Thymus (tissue), 11 donors: ENCODE data around the gene CDK2. TPM values are rescaled to one million over a fixed set of nuclear protein-coding genes. Genes with fewer than 3 reads are reported as not detected.
A peak's percentile ranks its signal among the peaks of the same experiment; 100 is the strongest.

Experiments used
- DNase-seq, 9 donors: peaks; one replicate each; pipeline ENCODE4 v3.0.0-alpha.2; 2013; ENCODE audit warnings: low spot score in 9 of 9, low read depth in 6 of 9, missing footprints in 1 of 9
- H3K27ac ChIP-seq, 2 donors: one replicate each; pipeline ENCODE4 v1.5.1; 2013; ENCODE audit warnings: control low read depth in 1 of 2, low read depth in 1 of 2, low read length in 1 of 2, mild to moderate bottlenecking in 1 of 2, moderate library complexity in 1 of 2
- H3K27me3 ChIP-seq, 2 donors: one replicate each; pipeline ENCODE4 v1.5.1; 2013; ENCODE audit warnings: low read length in 1 of 2; ENCODE audit not compliant: control insufficient read depth in 2 of 2, insufficient read depth in 1 of 2
- H3K36me3 ChIP-seq, 2 donors: one replicate each; pipeline ENCODE4 v1.5.1; 2013; ENCODE audit warnings: low read length in 1 of 2, mild to moderate bottlenecking in 1 of 2, moderate library complexity in 1 of 2; ENCODE audit not compliant: control insufficient read depth in 2 of 2, insufficient read depth in 2 of 2
- H3K4me1 ChIP-seq, 2 donors: one replicate each; pipeline ENCODE4 v1.5.1; 2013; ENCODE audit warnings: low read length in 2 of 2; ENCODE audit not compliant: control insufficient read depth in 2 of 2, insufficient read depth in 2 of 2
- H3K4me3 ChIP-seq, 2 donors: one replicate each; pipeline ENCODE4 v1.5.1; 2013; ENCODE audit warnings: low read length in 2 of 2, control low read depth in 1 of 2, mild to moderate bottlenecking in 1 of 2
- H3K9me3 ChIP-seq, 2 donors: one replicate each; pipeline ENCODE4 v1.5.1; 2013; ENCODE audit warnings: low read length in 1 of 2, mild to moderate bottlenecking in 1 of 2; ENCODE audit not compliant: control insufficient read depth in 2 of 2, insufficient read depth in 1 of 2
- WGBS: extraction: QIAGEN DNeasy Blood & Tissue Kit; methylation state at CpG from one replicate; pipeline ENCODE4 v1.1.7; 2013; 5-methylcytosine and 5-hydroxymethylcytosine counted together
- polyA plus RNA-seq: library from polyadenylated mRNA; stranded (reverse); fragments of 200-250 nt; gene quantifications from one replicate; pipeline ENCODE4 v1.2.3, GENCODE V29; 2013
- total RNA-seq: library from RNA; stranded (reverse); fragments of 120-200 nt; gene quantifications from one replicate; pipeline ENCODE4 v1.2.4, GENCODE V29; 2013
- donor health status: healthy.

CDK2 gene
- total and polyA plus RNA-seq, 2 donors, result 22.3 to 67.2 TPM

DNA sequence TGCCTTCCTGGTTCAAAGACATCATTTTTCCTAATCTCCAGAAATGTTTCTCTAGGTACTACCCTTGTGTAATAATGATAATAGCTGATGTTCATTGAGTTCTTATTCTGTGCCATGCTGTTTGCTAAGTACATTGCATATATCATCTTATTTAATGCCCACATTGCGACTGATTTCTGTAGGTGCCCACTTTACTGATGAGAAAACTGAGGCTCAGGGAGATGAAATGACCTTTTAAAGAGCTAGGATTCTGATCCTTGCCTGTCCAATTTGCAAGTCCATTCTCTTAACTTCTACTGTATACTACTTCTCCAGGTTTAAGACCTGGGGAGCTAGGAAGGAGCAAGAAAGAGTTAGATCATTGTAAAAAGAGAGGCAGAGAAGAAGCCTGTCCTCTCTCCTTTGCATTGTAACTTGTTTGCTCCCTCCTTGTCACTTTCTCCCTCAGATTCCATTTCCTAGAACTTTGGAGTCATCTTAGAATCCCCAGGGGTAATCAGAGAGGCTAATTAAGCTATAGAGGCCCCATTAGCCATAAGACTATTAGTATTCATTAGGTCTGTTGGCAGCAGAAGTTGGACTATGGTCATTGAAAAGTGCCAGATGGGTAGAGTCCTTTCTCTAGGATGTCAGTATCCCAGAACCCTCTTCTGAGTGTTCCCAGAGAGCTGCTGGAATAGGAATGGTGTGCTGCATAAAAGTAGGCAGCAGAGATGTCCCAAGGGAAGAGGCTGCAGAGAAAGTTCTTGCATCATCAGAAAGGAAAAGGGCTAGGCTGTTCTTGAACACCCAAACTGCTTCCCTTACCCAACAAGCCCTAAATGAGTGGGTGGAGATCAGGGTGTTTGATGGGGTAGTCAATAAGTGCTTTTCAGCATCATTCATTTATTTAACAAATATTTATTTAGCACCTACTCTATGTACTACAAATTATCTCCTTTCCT lies 32.6 kb upstream of the CDK2 start:
- H3K27ac ChIP-seq, result peak overlapping the region; percentile 45 to 64
- DNase-seq, result no peak
- 96% methylated on average over 1 of the region's 1 CpG for WGBS
- H3K36me3 ChIP-seq, result peaks cover 45 to 66% of the 10 kb centered on the region in 2 donors
- H3K4me3 ChIP-seq, result peak overlapping the region; percentile 70 to 75
- no peaks in the 10 kb centered on the region for H3K9me3 ChIP-seq
- H3K4me1 ChIP-seq, result peaks cover 26 to 74% of the 10 kb centered on the region in 2 donors
- no peaks in the 10 kb centered on the region for H3K27me3 ChIP-seq

DNA sequence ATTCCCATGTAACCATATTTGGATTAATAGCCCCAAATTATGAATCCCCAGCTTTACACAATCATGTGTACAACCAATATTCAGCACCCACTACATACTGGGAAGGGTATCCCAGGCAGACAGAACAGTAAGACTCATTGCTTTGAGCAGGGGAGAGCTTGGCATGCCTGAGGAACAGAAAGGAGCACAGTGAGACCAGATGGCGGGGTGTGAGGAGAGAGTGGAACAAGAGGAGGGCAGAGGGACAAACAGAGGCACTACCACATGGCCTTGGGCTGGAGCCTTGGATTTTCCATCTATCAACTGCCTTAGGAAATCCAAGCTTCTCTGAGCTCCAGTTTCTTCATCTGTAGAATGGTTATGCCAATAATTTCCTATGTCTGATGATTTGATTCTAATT lies 31.9 kb upstream of the CDK2 start:
- H3K27me3 ChIP-seq, result no peaks in the 10 kb centered on the region
- H3K4me1 ChIP-seq, result peaks cover 30 to 78% of the 10 kb centered on the region in 2 donors
- DNase-seq, result no peak
- H3K36me3 ChIP-seq, result peaks cover 52 to 73% of the 10 kb centered on the region in 2 donors
- H3K9me3 ChIP-seq, result no peaks in the 10 kb centered on the region
- H3K4me3 ChIP-seq, result peak overlapping the region; percentile 70 to 75
- 85% methylated on average over 1 of the region's 1 CpG for WGBS
- H3K27ac ChIP-seq, result no peak overlapping the region

DNA sequence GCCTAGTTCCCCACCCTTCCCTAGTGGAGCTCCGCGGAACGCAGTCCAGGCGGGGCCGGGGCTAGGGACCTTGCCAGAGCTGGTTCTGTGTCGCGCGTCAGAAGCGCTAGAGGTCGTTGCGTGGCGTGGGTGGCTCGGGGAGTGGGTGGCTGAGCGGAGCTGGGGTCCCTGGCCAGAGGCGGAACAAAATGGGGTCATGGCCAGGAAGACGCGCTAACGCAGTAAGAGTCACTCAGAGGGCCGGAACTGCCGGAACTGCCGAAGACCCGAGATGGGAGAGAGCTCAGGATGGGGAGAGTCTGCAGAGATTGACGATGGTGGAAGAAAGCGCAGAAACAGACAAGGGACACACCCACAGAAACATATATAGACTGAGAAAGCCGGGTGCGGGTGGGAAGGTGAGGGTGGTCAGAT lies 30.9 kb upstream of the CDK2 start:
- H3K4me3 ChIP-seq, result peak overlapping the region; percentile 2
- H3K9me3 ChIP-seq, result no peaks in the 10 kb centered on the region
- DNase-seq, result no peak
- H3K27me3 ChIP-seq, result no peaks in the 10 kb centered on the region
- 91% methylated on average over 26 of the region's 26 CpGs for WGBS
- H3K4me1 ChIP-seq, result peaks cover 34 to 82% of the 10 kb centered on the region in 2 donors
- peak overlapping the region in 1 of 2 donors; percentile 67 for H3K27ac ChIP-seq
- H3K36me3 ChIP-seq, result peaks cover 61 to 83% of the 10 kb centered on the region in 2 donors

DNA sequence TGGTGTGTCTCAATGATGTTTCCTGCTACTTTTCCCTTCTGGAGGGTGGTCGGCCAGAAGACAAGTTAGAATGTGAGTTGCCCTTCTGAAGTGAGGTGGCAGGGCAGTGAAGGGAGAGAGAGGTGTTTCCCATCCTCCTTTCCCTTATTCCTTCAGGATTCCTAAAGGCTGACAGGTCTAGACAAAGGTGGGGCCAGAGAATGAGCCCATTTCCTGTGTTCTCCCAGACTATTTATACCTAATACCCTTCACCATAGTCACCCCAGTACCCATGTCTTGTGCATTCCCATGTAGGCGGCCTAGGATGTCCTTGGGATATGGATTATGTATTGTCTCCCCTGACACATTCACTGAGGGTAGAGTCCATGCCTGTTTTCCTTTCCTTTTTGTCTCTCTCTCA lies 28.6 kb upstream of the CDK2 start:
- H3K9me3 ChIP-seq, result no peaks in the 10 kb centered on the region
- H3K27me3 ChIP-seq, result no peaks in the 10 kb centered on the region
- no peak for DNase-seq
- WGBS, result 98% methylated on average over 2 of the region's 2 CpGs
- peak overlapping the region; percentile 42 to 68 for H3K27ac ChIP-seq
- H3K4me1 ChIP-seq, result peaks cover 34 to 78% of the 10 kb centered on the region in 2 donors
- H3K4me3 ChIP-seq, result no peak overlapping the region
- peaks cover 84 to 100% of the 10 kb centered on the region in 2 donors for H3K36me3 ChIP-seq

DNA sequence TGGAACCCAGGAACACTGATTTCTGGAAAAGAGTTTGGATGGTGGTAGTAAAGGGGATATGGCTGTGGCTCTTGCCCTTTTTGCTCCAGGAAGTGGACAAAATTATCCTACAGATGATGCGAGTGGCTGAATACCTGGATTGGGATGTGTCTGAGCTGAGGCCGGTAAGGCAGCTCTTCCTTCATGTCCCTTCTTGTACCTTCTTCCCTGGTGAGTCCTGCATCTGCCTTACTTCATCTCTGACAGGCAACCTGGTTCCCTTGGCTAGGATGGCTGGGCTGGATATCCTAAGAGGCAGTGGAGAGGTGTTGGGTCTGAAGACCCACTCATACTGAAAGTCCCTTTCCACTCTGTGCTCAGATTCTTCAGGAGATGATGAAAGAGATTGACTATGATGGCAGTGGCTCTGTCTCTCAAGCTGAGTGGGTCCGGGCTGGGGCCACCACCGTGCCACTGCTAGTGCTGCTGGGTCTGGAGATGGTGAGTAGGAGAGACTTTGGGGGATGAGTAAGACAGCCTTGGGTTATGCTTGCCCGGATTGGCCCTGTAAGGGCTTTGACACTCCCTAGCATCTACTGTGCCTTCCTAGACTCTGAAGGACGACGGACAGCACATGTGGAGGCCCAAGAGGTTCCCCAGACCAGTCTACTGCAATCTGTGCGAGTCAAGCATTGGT lies 27.7 kb upstream of the CDK2 start:
- peaks cover 25 to 69% of the 10 kb centered on the region in 2 donors for H3K4me1 ChIP-seq
- no peaks in the 10 kb centered on the region for H3K9me3 ChIP-seq
- no peaks in the 10 kb centered on the region for H3K27me3 ChIP-seq
- H3K27ac ChIP-seq, result peak overlapping the region; percentile 22 to 49
- no peak for DNase-seq
- peaks cover 86 to 100% of the 10 kb centered on the region in 2 donors for H3K36me3 ChIP-seq
- 96% methylated on average over 8 of the region's 8 CpGs for WGBS
- no peak overlapping the region for H3K4me3 ChIP-seq

DNA sequence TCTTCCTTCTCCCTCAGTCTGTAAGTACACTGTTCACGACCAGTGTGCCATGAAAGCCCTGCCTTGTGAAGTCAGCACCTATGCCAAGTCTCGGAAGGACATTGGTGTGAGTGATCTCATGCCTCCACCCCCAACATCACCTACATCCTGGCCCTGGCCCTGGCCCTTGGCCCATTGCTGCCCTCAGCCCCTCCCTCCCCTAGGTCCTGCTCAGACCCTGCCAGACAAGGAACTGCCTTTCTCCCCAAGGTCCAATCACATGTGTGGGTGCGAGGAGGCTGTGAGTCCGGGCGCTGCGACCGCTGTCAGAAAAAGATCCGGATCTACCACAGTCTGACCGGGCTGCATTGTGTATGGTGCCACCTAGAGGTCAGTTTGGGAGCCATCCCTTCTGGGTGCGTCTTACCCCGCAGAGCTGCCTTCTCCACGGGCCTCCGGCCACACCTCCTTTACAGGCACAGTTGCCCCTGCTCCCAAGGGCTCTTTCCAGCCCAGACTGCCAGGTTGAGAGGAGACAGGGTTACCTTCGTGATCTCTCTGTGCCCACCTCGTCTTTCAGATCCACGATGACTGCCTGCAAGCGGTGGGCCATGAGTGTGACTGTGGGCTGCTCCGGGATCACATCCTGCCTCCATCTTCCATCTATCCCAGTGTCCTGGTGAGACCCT lies 26.4 kb upstream of the CDK2 start:
- peaks cover 95 to 100% of the 10 kb centered on the region in 2 donors for H3K36me3 ChIP-seq
- H3K9me3 ChIP-seq, result no peaks in the 10 kb centered on the region
- H3K27me3 ChIP-seq, result no peaks in the 10 kb centered on the region
- peak in 7 of 9 donors; percentile 67 to 90 (median 81) for DNase-seq
- WGBS, result 31% methylated on average over 18 of the region's 18 CpGs
- peaks cover 16 to 59% of the 10 kb centered on the region in 2 donors for H3K4me1 ChIP-seq
- peak overlapping the region; percentile 49 to 68 for H3K27ac ChIP-seq
- H3K4me3 ChIP-seq, result peak overlapping the region; percentile 8 to 12

DNA sequence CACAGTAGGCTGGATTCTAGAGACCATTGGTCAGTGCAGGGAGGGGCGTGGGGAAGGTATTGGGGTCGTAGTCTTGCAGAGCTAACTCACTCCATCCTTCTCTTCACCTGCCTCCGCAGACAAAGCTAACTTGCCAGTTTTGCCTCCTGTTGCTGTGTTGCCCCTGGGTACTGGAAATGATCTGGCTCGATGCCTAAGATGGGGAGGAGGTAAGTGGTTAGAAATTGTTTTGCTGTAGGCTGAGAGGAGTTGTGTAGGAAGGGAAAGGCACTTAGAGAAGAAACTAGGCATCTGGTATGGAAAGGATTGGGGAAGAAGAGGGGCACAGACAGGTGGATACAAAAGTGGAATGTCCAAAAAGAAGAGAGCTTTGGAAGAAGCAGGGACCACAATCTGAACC lies 24.6 kb upstream of the CDK2 start:
- DNase-seq, result no peak
- no peaks in the 10 kb centered on the region for H3K27me3 ChIP-seq
- no peak overlapping the region for H3K27ac ChIP-seq
- peaks cover 85 to 98% of the 10 kb centered on the region in 2 donors for H3K36me3 ChIP-seq
- H3K4me1 ChIP-seq, result peaks cover 11 to 41% of the 10 kb centered on the region in 2 donors
- WGBS, result 99% methylated on average over 4 of the region's 4 CpGs
- no peaks in the 10 kb centered on the region for H3K9me3 ChIP-seq
- H3K4me3 ChIP-seq, result no peak overlapping the region

DNA sequence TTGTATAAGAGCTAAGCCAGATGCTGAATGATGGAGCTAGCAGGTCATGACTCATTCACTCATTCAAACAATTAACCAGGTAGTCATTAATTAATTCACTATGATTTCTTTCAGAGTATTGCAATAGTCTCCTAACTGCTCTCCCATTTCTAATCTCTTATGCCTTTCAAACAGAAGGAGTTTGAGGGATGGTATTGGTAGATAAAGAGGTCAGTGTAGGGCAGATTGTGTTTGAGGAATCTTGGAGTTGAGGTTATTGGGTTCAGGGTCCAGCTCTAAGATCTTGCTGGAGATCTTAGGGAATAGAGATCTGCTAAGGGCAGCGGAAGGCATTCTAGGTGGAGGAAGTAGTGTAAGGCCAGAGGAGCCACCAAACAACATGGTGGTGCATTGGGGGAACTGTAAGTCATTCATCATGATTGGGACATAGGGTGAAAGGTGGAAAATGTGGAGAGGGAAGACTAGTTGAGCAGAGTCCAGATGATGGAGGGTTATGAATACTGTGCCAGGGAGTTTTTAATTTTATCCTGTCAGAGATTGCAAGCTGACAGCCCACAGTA lies 24.0 kb upstream of the CDK2 start:
- Histone ChIP-seq H3K27ac (no peak overlapping the region), H3K36me3 (peaks cover 81 to 98% of the 10 kb centered on the region in 2 donors), H3K9me3 (no peaks in the 10 kb centered on the region), H3K4me1 (peaks cover 11 to 35% of the 10 kb centered on the region in 2 donors), H3K27me3 (no peaks in the 10 kb centered on the region), H3K4me3 (no peak overlapping the region)
- WGBS, result 100% methylated on average over 1 of the region's 1 CpG
- no peak for DNase-seq
